HepG2 (cell line): ENCODE data around the gene TMEM182. TPM values are rescaled to one million over a fixed set of nuclear protein-coding genes. Genes with fewer than 3 reads are reported as not detected.
A peak's percentile ranks its signal among the peaks of the same experiment; 100 is the strongest.

Source experiments
- ATAD3A ChIP-seq: sonication (generic); formaldehyde crosslinking; IDR thresholded peaks from 2 replicates; pipeline ENCODE4 v1.4.0; 2020; ENCODE audit warnings: missing genetic modification reagents
- ATF3 ChIP-seq: sonication (generic); formaldehyde crosslinking; IDR thresholded peaks from 2 replicates; pipeline ENCODE4 v1.4.0; 2020; ENCODE audit warnings: missing genetic modification reagents
- MAF1 ChIP-seq: sonication (generic); formaldehyde crosslinking; IDR thresholded peaks from 2 replicates; pipeline ENCODE4 v1.5.0; 2020; ENCODE audit warnings: missing genetic modification reagents, borderline replicate concordance
- POGZ ChIP-seq: sonication (generic); formaldehyde crosslinking; IDR thresholded peaks from 2 replicates; pipeline ENCODE4 v1.4.0; 2020; ENCODE audit warnings: mild to moderate bottlenecking, missing genetic modification reagents
- RAD21 ChIP-seq: fragments of 450-650 bp; formaldehyde crosslinking; IDR thresholded peaks from 2 replicates; pipeline ENCODE4 v1.5.0; 2020; ENCODE audit warnings: mild to moderate bottlenecking
- SP2 ChIP-seq: sonication (generic); formaldehyde crosslinking; IDR thresholded peaks from 2 replicates; pipeline ENCODE4 v1.5.1; 2020; ENCODE audit warnings: mild to moderate bottlenecking, missing genetic modification reagents
- TFE3 ChIP-seq: IDR thresholded peaks from 2 replicates; pipeline ENCODE4 v1.6.1; 2016
- ZBTB3 ChIP-seq: sonication (generic); formaldehyde crosslinking; IDR thresholded peaks from 2 replicates; pipeline ENCODE4 v1.4.0; 2020; ENCODE audit warnings: low read depth, mild to moderate bottlenecking, moderate library complexity, missing genetic modification reagents, borderline replicate concordance
- ZNF446 ChIP-seq: sonication (generic); formaldehyde crosslinking; IDR thresholded peaks from 2 replicates; pipeline ENCODE4 v1.5.0; 2020; ENCODE audit warnings: mild to moderate bottlenecking, missing genetic modification reagents
- ZNF558 ChIP-seq: sonication (generic); formaldehyde crosslinking; IDR thresholded peaks from 2 replicates; pipeline ENCODE4 v1.9.0; 2022; ENCODE audit warnings: mild to moderate bottlenecking, missing genetic modification reagents, borderline replicate concordance
- polyA plus RNA-seq, 8 experiments: library from polyadenylated mRNA; depleted of rRNA in 3 of 8; stranded (reverse) in 7 of 8; unstranded in 1 of 8; fragments of >200 nt; fragmentation: Illumina TruSeq in 4 of 8; extraction: Trizol in 4 of 8; gene quantifications; 2 replicates each; pipeline versions ENCODE4 v1.2.1 to v1.2.3, GENCODE V29; 2011 to 2016; ENCODE audit warnings: low read depth in 4 of 8, missing spikeins in 1 of 8, mixed read lengths in 1 of 8; ENCODE audit not compliant: insufficient read depth in 1 of 8
- total RNA-seq, 5 experiments: library from RNA; depleted of rRNA; stranded (reverse); fragments of >200 nt; fragmentation: Illumina TruSeq; extraction: Trizol; gene quantifications; 2 replicates each; pipeline ENCODE4 v1.2.3, GENCODE V29; 2016; ENCODE audit warnings: low read depth in 1 of 5
- TF ChIP-seq, protein P1 (sequence below): IDR thresholded peaks from 2 replicates; pipeline ENCODE4 v1.6.1; 2012; ENCODE audit warnings: low read depth, low read length, improper control_type of control experiment
- TF ChIP-seq, protein P2 (sequence below): sonication (generic); formaldehyde crosslinking; conservative IDR thresholded peaks from 2 replicates; pipeline ENCODE4 v1.8.1; 2023; ENCODE audit warnings: missing genetic modification reagents

TMEM182 gene
- total and polyA plus RNA-seq, 2 of the 13 experiments (the other 11 are each of a cell fraction or from before 2014, with no cell fraction given): 8.7 to 8.9 TPM

DNA sequence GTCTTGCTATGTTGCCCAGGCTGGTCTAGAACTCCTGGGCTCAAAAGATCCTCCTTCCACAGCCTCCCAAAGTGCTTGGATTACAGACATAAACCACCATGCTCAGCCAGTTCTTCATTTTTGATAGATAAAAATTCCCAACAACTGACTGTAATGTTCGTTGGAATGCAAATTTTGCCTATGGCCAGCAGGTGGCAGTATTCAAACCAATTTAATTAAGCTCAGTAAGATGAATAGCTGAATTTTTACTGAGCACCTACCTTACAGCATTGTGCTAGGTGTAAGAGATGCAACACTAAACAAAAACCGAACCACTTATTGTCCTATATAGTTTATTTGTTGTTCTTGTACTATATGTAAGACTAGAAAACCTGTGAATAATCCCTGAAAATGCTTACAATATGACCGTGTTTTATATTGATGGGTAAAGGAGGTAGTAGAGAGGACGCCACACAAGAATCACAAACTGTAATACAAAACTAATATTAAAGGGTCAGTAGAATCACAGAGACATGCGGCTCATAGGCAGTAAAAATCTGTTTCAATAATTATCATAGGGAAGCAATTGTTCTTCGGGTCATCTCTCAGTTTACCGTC is 8.2 kb upstream of the TMEM182 start (continued):
- TF ChIP-seq MAF1 (CRISPR knock-in tag) (no peak), RAD21 (CRISPR knock-in tag) (peak; percentile 48; the same call in 1 of the 2 replicates), ZNF558 (CRISPR knock-in tag) (no peak), ZBTB3 (CRISPR knock-in tag) (no peak), ZNF446 (no peak), ATAD3A (no peak), POGZ (CRISPR knock-in tag) (no peak), TFE3 (CRISPR knock-in tag) (no peak), SP2 (CRISPR knock-in tag) (no peak), ATF3 (CRISPR knock-in tag) (no peak)
- TF ChIP-seq, protein P1, sequence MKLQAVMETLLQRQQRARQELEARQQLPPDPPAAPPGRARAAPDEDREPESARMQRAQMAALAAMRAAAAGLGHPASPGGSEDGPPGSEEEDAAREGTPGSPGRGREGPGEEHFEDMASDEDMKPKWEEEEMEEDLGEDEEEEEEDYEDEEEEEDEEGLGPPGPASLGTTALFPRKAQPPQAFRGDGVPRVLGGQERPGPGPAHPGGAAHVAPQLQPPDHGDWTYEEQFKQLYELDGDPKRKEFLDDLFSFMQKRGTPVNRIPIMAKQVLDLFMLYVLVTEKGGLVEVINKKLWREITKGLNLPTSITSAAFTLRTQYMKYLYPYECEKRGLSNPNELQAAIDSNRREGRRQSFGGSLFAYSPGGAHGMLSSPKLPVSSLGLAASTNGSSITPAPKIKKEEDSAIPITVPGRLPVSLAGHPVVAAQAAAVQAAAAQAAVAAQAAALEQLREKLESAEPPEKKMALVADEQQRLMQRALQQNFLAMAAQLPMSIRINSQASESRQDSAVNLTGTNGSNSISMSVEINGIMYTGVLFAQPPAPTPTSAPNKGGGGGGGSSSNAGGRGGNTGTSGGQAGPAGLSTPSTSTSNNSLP: peak; percentile 91
- TF ChIP-seq, protein P2, sequence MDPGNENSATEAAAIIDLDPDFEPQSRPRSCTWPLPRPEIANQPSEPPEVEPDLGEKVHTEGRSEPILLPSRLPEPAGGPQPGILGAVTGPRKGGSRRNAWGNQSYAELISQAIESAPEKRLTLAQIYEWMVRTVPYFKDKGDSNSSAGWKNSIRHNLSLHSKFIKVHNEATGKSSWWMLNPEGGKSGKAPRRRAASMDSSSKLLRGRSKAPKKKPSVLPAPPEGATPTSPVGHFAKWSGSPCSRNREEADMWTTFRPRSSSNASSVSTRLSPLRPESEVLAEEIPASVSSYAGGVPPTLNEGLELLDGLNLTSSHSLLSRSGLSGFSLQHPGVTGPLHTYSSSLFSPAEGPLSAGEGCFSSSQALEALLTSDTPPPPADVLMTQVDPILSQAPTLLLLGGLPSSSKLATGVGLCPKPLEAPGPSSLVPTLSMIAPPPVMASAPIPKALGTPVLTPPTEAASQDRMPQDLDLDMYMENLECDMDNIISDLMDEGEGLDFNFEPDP (CRISPR knock-in tag): no peak
